ENCODE data around the gene WRAP53. TPM values are rescaled to one million over a fixed set of nuclear protein-coding genes. Genes with fewer than 3 reads are reported as not detected.

WRAP53 gene
- polyA plus RNA-seq, 3 donors: 6.3 to 9.8 (median 9.1) TPM

- H3K9ac ChIP-seq (ENCODE audit: insufficient read depth, low read length, poor library complexity, severe bottlenecking): no peak overlapping the region
- H4K20me1 ChIP-seq (ENCODE audit: insufficient read depth, low read length): no peaks in the 10 kb centered on the region
- H3K4me3 Mint-ChIP-seq: no peak overlapping the region
- intact Hi-C loops (cut with micrococcal nuclease): no loop called here
- no peak for DNase-seq
- no peak overlapping the region for H3K27ac ChIP-seq (ENCODE audit: low read depth in 1 of 2, low read length in 2 of 2)
- H3K4me1 Mint-ChIP-seq: no peaks in the 10 kb centered on the region
- H3K27ac Mint-ChIP-seq: no peak overlapping the region
- no peak overlapping the region for H3K4me3 ChIP-seq (replicated peaks in 1 of 3; ENCODE audit: low read depth in 2 of 3, low read length in 3 of 3)
- no CpG with 5 or more reads among the region's 4 CpGs for WGBS (ENCODE audit: insufficient coverage)
- no peak overlapping the region for H3K4me2 ChIP-seq (replicated peaks; ENCODE audit: extremely low read depth, low read length, poor library complexity, severe bottlenecking)
- TF ChIP-seq CTCF (IDR thresholded peaks at IDR 0.05): no peak
- H3K9me3 Mint-ChIP-seq: no peaks in the 10 kb centered on the region
- no peaks in the 10 kb centered on the region for H3K79me2 ChIP-seq (ENCODE audit: insufficient read depth, low read length)
- H3K9me3 ChIP-seq (replicated peaks in 1 of 2; ENCODE audit: control insufficient read depth in 1 of 2, insufficient read depth in 1 of 2, low read length in 2 of 2): no peaks in the 10 kb centered on the region
- H3K36me3 ChIP-seq (replicated peaks in 1 of 2; ENCODE audit: control insufficient read depth in 1 of 2, insufficient read depth in 2 of 2, low read length in 2 of 2): peaks cover 14 to 38% of the 10 kb centered on the region in 2 donors
- peaks cover 0 to 4% (median 2%) of the 10 kb centered on the region in 3 donors for H3K27me3 Mint-ChIP-seq (ENCODE audit: low read depth in 3 of 3)
- no peak overlapping the region for H2AFZ ChIP-seq (ENCODE audit: insufficient read depth, low read depth, low read length, poor library complexity, severe bottlenecking)
- H3K27me3 ChIP-seq (ENCODE audit: control insufficient read depth in 2 of 2, insufficient read depth in 2 of 2, low read length in 2 of 2): no peaks in the 10 kb centered on the region
- H3K36me3 Mint-ChIP-seq: peaks cover 46 to 64% of the 10 kb centered on the region in 2 donors
- no peaks in the 10 kb centered on the region for H3K4me1 ChIP-seq (ENCODE audit: control insufficient read depth in 1 of 2, insufficient read depth in 2 of 2, low read length in 2 of 2)
Measured at GRCh38 chr17:7697828-7698588, 9.7 kb downstream of the WRAP53 start.

- Histone ChIP-seq H3K4me3 (replicated peaks in 1 of 3; ENCODE audit: low read depth in 2 of 3, low read length in 3 of 3) (no peak overlapping the region), H3K4me1 (ENCODE audit: control insufficient read depth in 1 of 2, insufficient read depth in 2 of 2, low read length in 2 of 2) (peaks cover 0 to 9% of the 10 kb centered on the region in 2 donors), H4K20me1 (ENCODE audit: insufficient read depth, low read length) (no peaks in the 10 kb centered on the region), H2AFZ (ENCODE audit: insufficient read depth, low read depth, low read length, poor library complexity, severe bottlenecking) (no peak overlapping the region), H3K9me3 (replicated peaks in 1 of 2; ENCODE audit: control insufficient read depth in 1 of 2, insufficient read depth in 1 of 2, low read length in 2 of 2) (peaks cover 0 to 8% of the 10 kb centered on the region in 2 donors), H3K36me3 (replicated peaks in 1 of 2; ENCODE audit: control insufficient read depth in 1 of 2, insufficient read depth in 2 of 2, low read length in 2 of 2) (peaks cover 14 to 35% of the 10 kb centered on the region in 2 donors), H3K9ac (ENCODE audit: insufficient read depth, low read length, poor library complexity, severe bottlenecking) (no peak overlapping the region), H3K27ac (ENCODE audit: low read depth in 1 of 2, low read length in 2 of 2) (no peak overlapping the region), H3K4me2 (replicated peaks; ENCODE audit: extremely low read depth, low read length, poor library complexity, severe bottlenecking) (no peak overlapping the region), H3K27me3 (ENCODE audit: control insufficient read depth in 2 of 2, insufficient read depth in 2 of 2, low read length in 2 of 2) (peaks cover 12 to 19% of the 10 kb centered on the region in 2 donors), H3K79me2 (ENCODE audit: insufficient read depth, low read length) (no peaks in the 10 kb centered on the region)
- Mint-ChIP-seq H3K36me3 (peaks cover 52 to 65% of the 10 kb centered on the region in 2 donors), H3K27ac (no peak overlapping the region), H3K27me3 (ENCODE audit: low read depth in 3 of 3) (peaks cover 20 to 27% (median 22%) of the 10 kb centered on the region in 3 donors), H3K9me3 (peaks cover 0 to 7% (median under 1%) of the 10 kb centered on the region in 7 donors), H3K4me3 (no peak overlapping the region), H3K4me1 (peaks cover 6% of the 10 kb centered on the region)
- intact Hi-C loops (cut with micrococcal nuclease): no loop called here
- no peak for TF ChIP-seq CTCF (IDR thresholded peaks at IDR 0.05)
- DNase-seq: no peak
- WGBS (ENCODE audit: insufficient coverage): 100% methylated on average over 2 of the region's 7 CpGs
Measured at GRCh38 chr17:7700510-7700909, 12.2 kb downstream of the WRAP53 start.

Data from CD14-positive monocyte (primary cell).